Mesenchymal stem cell (in vitro differentiated cells and primary cell): ENCODE results near the gene DENND2A.

Experiments used
- DNase-seq: peaks from one replicate; pipeline ENCODE4 v3.0.0-alpha.2; 2013
- H2AFZ ChIP-seq: one replicate; pipeline ENCODE4 v1.6.1; 2013; ENCODE audit warnings: low read depth, mild to moderate bottlenecking, control low read depth, inconsistent platforms, low read length, moderate library complexity
- H2AK5ac ChIP-seq: 2 replicates; pipeline ENCODE4 v1.6.1; 2013; ENCODE audit warnings: low read length, moderate library complexity, mild to moderate bottlenecking, inconsistent platforms; ENCODE audit not compliant: severe bottlenecking
- H2BK120ac ChIP-seq: one replicate; pipeline ENCODE4 v1.6.1; 2013; ENCODE audit warnings: low read depth, mild to moderate bottlenecking, inconsistent platforms, low read length, moderate library complexity
- H2BK12ac ChIP-seq, 2 experiments: one replicate each; pipeline ENCODE4 v1.6.1; 2013; ENCODE audit warnings: inconsistent platforms in 2 of 2, low read length in 2 of 2, mild to moderate bottlenecking in 2 of 2, moderate library complexity in 2 of 2, control low read depth in 1 of 2
- H2BK15ac ChIP-seq: one replicate; pipeline ENCODE4 v1.6.1; 2013; ENCODE audit warnings: mild to moderate bottlenecking, low read depth, inconsistent platforms; ENCODE audit not compliant: poor library complexity, severe bottlenecking
- H2BK5ac ChIP-seq: 2 replicates; pipeline ENCODE4 v1.6.1; 2013; ENCODE audit warnings: low read depth, mild to moderate bottlenecking, low read length, control low read depth, inconsistent platforms; ENCODE audit not compliant: poor library complexity, severe bottlenecking
- H3K14ac ChIP-seq, 2 experiments: one replicate each; pipeline ENCODE4 v1.6.1; 2013; ENCODE audit warnings: inconsistent platforms in 2 of 2, low read length in 2 of 2, control low read depth in 1 of 2, mild to moderate bottlenecking in 1 of 2, moderate library complexity in 1 of 2
- H3K18ac ChIP-seq, 2 experiments: one replicate each; pipeline ENCODE4 v1.6.1; 2013; ENCODE audit warnings: inconsistent platforms in 2 of 2, low read length in 2 of 2, control low read depth in 1 of 2, low read depth in 1 of 2, mild to moderate bottlenecking in 1 of 2
- H3K23ac ChIP-seq, 2 experiments: one replicate each; pipeline ENCODE4 v1.6.1; 2013; ENCODE audit warnings: inconsistent platforms in 2 of 2, low read length in 2 of 2, mild to moderate bottlenecking in 2 of 2, moderate library complexity in 2 of 2, control low read depth in 1 of 2
- H3K27ac ChIP-seq: 2 replicates; pipeline ENCODE4 v1.5.1; 2013; ENCODE audit warnings: mild to moderate bottlenecking, moderate library complexity, low read length, control low read depth, inconsistent platforms; ENCODE audit not compliant: poor library complexity, severe bottlenecking
- H3K27me3 ChIP-seq, 2 experiments: 2 replicates each; pipeline versions ENCODE4 v1.6.1 to v1.7.0; 2013; ENCODE audit warnings: low read length in 2 of 2, mild to moderate bottlenecking in 2 of 2, moderate library complexity in 2 of 2, control low read depth in 1 of 2, inconsistent platforms in 1 of 2; ENCODE audit not compliant: control insufficient read depth in 1 of 2, insufficient read depth in 1 of 2
- H3K36me3 ChIP-seq, 2 experiments: 2 replicates each; pipeline versions ENCODE4 v1.6.1 to v1.7.0; 2013; ENCODE audit warnings: low read length in 2 of 2, control low read depth in 1 of 2, inconsistent platforms in 1 of 2, low read depth in 1 of 2, mild to moderate bottlenecking in 1 of 2; ENCODE audit not compliant: insufficient read depth in 2 of 2, control insufficient read depth in 1 of 2
- H3K4ac ChIP-seq, 2 experiments: one replicate each; pipeline ENCODE4 v1.6.1; 2013; ENCODE audit warnings: inconsistent platforms in 2 of 2, low read length in 2 of 2, mild to moderate bottlenecking in 2 of 2, moderate library complexity in 2 of 2, control low read depth in 1 of 2, low read depth in 1 of 2
- H3K4me1 ChIP-seq: 2 replicates; pipeline ENCODE4 v1.6.1; 2013; ENCODE audit warnings: low read depth, low read length, control low read depth; ENCODE audit not compliant: control insufficient read depth, insufficient read depth
- H3K4me2 ChIP-seq: 2 replicates; pipeline ENCODE4 v1.6.1; 2013; ENCODE audit warnings: low read length, mild to moderate bottlenecking, inconsistent platforms; ENCODE audit not compliant: poor library complexity, severe bottlenecking
- H3K4me3 ChIP-seq, 2 experiments: 2 replicates each; pipeline versions ENCODE4 v1.5.1 to v1.7.0; 2013; ENCODE audit warnings: low read length in 2 of 2, mild to moderate bottlenecking in 2 of 2, control low read depth in 1 of 2, low read depth in 1 of 2; ENCODE audit not compliant: insufficient read depth in 1 of 2
- H3K79me1 ChIP-seq: replicated peaks from 2 replicates; pipeline ENCODE4 v1.6.1; 2013; ENCODE audit warnings: mild to moderate bottlenecking, control low read depth, low read length, inconsistent platforms; ENCODE audit not compliant: poor library complexity, severe bottlenecking
- H3K9ac ChIP-seq: 2 replicates; pipeline ENCODE4 v1.7.0; 2013; ENCODE audit warnings: mild to moderate bottlenecking, low read length, moderate library complexity
- H3K9me3 ChIP-seq: 2 replicates; pipeline ENCODE4 v1.7.0; 2013; ENCODE audit warnings: mild to moderate bottlenecking, low read length; ENCODE audit not compliant: control insufficient read depth
- H4K8ac ChIP-seq: one replicate; pipeline ENCODE4 v1.6.1; 2013; ENCODE audit warnings: inconsistent platforms, mild to moderate bottlenecking, low read length, moderate library complexity
- H4K91ac ChIP-seq: one replicate; pipeline ENCODE4 v1.6.1; 2013; ENCODE audit warnings: mild to moderate bottlenecking, low read length, inconsistent platforms
- WGBS: methylation state at CpG from one replicate; pipeline ENCODE4 v1.1.7; 2013; ENCODE audit warnings: mixed read lengths; 5-methylcytosine and 5-hydroxymethylcytosine counted together

DENND2A gene

DNA sequence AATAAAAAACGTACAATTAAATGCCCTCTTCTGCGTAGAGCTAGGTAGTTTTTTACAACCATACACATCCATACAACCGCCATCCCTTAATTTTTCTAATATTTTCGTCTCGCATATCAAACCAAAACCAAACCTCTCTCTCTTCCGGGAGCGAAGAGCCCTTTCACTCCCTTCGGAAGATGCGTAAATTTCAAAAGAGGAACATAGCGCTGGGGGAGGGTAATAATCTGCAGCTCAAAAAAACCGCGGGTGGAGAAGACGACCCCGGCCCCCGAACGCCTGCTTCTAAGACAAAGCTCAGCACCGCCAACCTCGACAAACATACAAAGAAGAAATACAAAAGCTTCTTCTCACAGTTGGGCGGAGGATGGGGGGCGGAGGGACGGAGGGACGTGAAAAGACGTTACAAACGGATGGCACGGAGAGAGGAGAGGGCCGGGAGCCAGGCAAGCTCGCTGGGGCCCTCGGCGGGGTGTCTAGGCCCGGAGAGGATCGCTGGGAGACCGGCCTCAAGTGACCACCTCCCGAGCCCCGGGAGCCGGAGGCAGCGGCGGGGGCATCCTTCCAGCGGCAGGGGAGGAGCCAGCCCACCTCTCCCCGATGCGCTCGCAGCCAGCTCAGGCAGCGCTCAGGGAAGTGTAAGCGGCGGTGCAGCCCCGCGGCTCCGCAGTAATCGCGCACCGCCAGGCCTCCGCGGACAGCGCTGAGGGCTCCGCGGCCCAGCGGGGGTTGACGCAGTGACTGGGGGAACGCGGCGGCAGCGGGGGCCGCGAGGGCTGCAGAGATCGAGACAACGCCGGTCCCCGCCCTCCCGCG is 162.2 kb downstream of the DENND2A start:
- Histone ChIP-seq H3K4me2 (peak overlapping the region; percentile 79), H2AFZ (peak overlapping the region; percentile 95), H2BK15ac (peak overlapping the region; percentile 97), H4K91ac (peak overlapping the region; percentile 98), H3K23ac (no peak overlapping the region), H3K36me3 (no peaks in the 10 kb centered on the region), H2BK120ac (peak overlapping the region; percentile 94), H3K79me1 (no peaks in the 10 kb centered on the region), H3K9ac (peak overlapping the region; percentile 96), H3K14ac (peak overlapping the region in 1 of 2 experiments; percentile 68), H3K4me3 (peak overlapping the region; percentile 79 to 98), H3K4ac (peak overlapping the region; percentile 13 to 74), H3K4me1 (peaks cover 2% of the 10 kb centered on the region), H3K18ac (peak overlapping the region; percentile 96), H3K27me3 (peaks cover 0 to 2% of the 10 kb centered on the region in 2 experiments), H2AK5ac (no peak overlapping the region), H2BK5ac (peak overlapping the region; percentile 24), H4K8ac (peak overlapping the region; percentile 100), H3K9me3 (no peaks in the 10 kb centered on the region), H2BK12ac (no peak overlapping the region), H3K27ac (peak overlapping the region; percentile 8)
- WGBS = 1% methylated on average over 44 of the region's 69 CpGs
- DNase-seq = peak; percentile 51

- Histone ChIP-seq H2BK15ac (no peak overlapping the region), H3K18ac (no peak overlapping the region), H3K14ac (no peak overlapping the region), H3K27me3 (no peaks in the 10 kb centered on the region), H3K9me3 (no peaks in the 10 kb centered on the region), H3K4me3 (peak overlapping the region in 1 of 2 experiments; percentile 79), H4K91ac (no peak overlapping the region), H3K9ac (peak overlapping the region; percentile 96), H3K4ac (no peak overlapping the region), H2AFZ (no peak overlapping the region), H3K79me1 (no peaks in the 10 kb centered on the region), H3K4me1 (peaks cover 2% of the 10 kb centered on the region), H2BK120ac (no peak overlapping the region), H4K8ac (no peak overlapping the region), H2BK5ac (no peak overlapping the region), H2BK12ac (no peak overlapping the region), H3K27ac (no peak overlapping the region), H3K4me2 (no peak overlapping the region), H2AK5ac (no peak overlapping the region), H3K23ac (no peak overlapping the region), H3K36me3 (no peaks in the 10 kb centered on the region)
- DNase-seq = no peak
- WGBS = 88% methylated on average over 10 of the region's 11 CpGs
These were observed 163.8 kb downstream of the DENND2A start for GRCh38 chr7:140476698-140477261.

DNA sequence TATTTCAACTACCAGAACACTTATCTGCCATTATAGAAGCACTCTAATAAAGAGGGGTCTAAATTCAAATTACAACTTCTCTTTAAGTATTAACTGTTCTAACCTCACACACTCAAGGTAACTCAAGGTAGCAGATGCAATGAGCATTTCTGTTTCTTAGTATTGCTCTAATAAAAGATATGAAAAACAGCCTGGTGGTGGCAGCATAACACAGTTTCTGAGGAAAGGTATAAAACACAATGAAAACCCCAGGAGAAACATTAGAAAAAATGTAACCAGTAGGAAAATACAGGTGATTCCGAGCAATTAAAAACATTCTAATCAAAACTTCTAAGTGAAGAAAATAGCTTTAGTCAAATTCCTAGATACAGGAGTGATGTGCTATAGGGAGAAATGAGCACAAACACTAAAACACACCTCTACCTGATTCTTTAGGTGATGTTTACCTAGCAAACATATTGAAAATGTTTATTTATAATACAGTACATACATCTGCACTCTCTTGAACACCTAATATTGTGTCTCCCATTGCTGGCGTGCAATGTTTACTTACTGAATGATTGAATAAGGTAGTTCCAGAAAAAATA is 164.8 kb downstream of the DENND2A start:
- no peak overlapping the region for H2AK5ac ChIP-seq
- no peak overlapping the region for H4K8ac ChIP-seq
- H3K4me3 ChIP-seq = no peak overlapping the region
- H3K4me1 ChIP-seq = peaks cover 2% of the 10 kb centered on the region
- no peak overlapping the region for H3K9ac ChIP-seq
- H3K9me3 ChIP-seq = no peaks in the 10 kb centered on the region
- no peak overlapping the region for H3K14ac ChIP-seq
- H2BK5ac ChIP-seq = no peak overlapping the region
- DNase-seq = peak; percentile 58
- 82% methylated on average over 1 of the region's 2 CpGs for WGBS
- H3K36me3 ChIP-seq = peaks cover 0 to 4% of the 10 kb centered on the region in 2 experiments
- no peaks in the 10 kb centered on the region for H3K27me3 ChIP-seq
- no peak overlapping the region for H4K91ac ChIP-seq
- no peak overlapping the region for H3K23ac ChIP-seq
- no peak overlapping the region for H3K4me2 ChIP-seq
- H2AFZ ChIP-seq = no peak overlapping the region
- H3K27ac ChIP-seq = no peak overlapping the region
- H2BK15ac ChIP-seq = no peak overlapping the region
- no peak overlapping the region for H3K4ac ChIP-seq
- no peak overlapping the region for H2BK120ac ChIP-seq
- H3K18ac ChIP-seq = no peak overlapping the region
- H2BK12ac ChIP-seq = no peak overlapping the region
- H3K79me1 ChIP-seq = peaks cover 7% of the 10 kb centered on the region
